Activated naive CD4-positive, alpha-beta T cell treated with anti-CD3 and anti-CD28 coated beads, Interleukin-2, amount 50 U/mL, for 24 hours (primary cell): ENCODE data around the gene KIF3B.
"Not testable (repeated sequence)": the region's sequence is repeated elsewhere in the genome, so short reads cannot be mapped to it uniquely, and the experiment has no call there.

ENCODE experiments used
- H3K27ac Mint-ChIP-seq: one replicate; pipeline ENCODE4 v1.8.0; 2021; ENCODE audit warnings: mild to moderate bottlenecking, mixed read lengths
- H3K27me3 Mint-ChIP-seq: one replicate; pipeline ENCODE4 v1.8.0; 2021; ENCODE audit warnings: mixed read lengths
- H3K36me3 Mint-ChIP-seq: one replicate; pipeline ENCODE4 v1.8.0; 2021; ENCODE audit warnings: mixed read lengths
- H3K4me1 Mint-ChIP-seq: one replicate; pipeline ENCODE4 v1.8.0; 2021; ENCODE audit warnings: mixed read lengths
- H3K4me3 Mint-ChIP-seq: one replicate; pipeline ENCODE4 v1.8.0; 2021; ENCODE audit warnings: mild to moderate bottlenecking, mixed read lengths
- H3K9me3 Mint-ChIP-seq: one replicate; pipeline ENCODE4 v1.8.0; 2021; ENCODE audit warnings: mixed read lengths

The KIF3B gene

DNA sequence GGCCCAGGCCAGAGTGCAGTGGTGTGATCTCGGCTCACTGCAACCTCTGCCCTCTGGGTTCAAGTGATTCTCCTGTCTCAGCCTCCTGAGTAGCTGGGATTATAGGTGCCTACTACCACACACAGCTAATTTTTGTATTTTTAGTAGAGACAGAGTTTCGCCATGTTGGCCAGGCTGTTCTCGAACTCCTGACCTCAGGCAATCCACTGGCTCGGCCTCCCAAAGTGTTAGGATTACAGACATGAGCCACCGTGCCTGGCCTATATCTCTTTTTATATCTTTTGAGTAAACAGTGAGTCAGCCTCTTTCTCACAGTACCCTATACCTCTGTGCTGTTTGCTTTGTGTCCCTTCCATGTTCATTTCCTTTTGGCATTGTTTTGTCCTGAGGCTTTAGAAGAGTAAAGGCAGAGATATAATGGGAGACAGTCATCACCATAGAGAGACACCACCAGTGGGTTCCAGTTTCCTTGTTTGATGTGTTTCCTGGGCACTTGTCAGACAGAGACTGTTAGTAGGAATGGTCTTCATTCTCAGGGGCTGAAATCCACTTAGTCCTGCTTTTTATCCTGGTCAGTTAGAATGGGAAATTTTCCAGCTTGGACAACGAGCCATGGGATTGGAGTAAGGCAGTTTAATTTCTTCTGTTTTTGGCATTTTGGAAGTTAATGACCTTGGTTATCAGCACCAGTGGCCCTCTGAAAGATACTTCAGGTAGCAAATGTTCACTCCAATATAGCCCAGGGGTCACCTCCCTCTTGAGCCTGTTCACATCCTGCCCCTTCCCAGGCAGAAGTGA lies 48.5 kb downstream of the KIF3B start:
- no peaks in the 10 kb centered on the region for H3K9me3 Mint-ChIP-seq
- H3K36me3 Mint-ChIP-seq = peaks cover 12% of the 10 kb centered on the region
- no peak overlapping the region for H3K27ac Mint-ChIP-seq
- no peaks in the 10 kb centered on the region for H3K27me3 Mint-ChIP-seq
- H3K4me1 Mint-ChIP-seq = peaks cover 3% of the 10 kb centered on the region
- H3K4me3 Mint-ChIP-seq = no peak overlapping the region

DNA sequence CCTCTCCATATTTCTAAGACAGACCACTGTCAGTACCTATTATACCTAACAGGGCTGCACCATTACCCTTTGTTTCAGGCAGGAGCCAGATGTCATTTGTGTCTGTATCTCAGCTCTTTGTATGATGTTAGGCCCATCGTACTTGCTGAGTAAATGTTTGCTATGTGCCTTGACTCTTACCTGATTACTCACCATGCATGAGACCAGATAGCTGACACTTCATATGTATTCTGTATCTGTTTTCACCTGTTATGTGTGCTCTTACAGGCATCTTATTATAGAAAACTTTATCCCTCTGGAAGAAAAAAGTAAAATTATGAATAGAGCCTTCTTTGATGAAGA lies 49.0 kb downstream of the KIF3B start:
- Mint-ChIP-seq H3K27me3 (no peaks in the 10 kb centered on the region), H3K36me3 (peaks cover 11% of the 10 kb centered on the region), H3K9me3 (no peaks in the 10 kb centered on the region), H3K4me3 (no peak overlapping the region), H3K27ac (no peak overlapping the region), H3K4me1 (peaks cover 3% of the 10 kb centered on the region)

DNA sequence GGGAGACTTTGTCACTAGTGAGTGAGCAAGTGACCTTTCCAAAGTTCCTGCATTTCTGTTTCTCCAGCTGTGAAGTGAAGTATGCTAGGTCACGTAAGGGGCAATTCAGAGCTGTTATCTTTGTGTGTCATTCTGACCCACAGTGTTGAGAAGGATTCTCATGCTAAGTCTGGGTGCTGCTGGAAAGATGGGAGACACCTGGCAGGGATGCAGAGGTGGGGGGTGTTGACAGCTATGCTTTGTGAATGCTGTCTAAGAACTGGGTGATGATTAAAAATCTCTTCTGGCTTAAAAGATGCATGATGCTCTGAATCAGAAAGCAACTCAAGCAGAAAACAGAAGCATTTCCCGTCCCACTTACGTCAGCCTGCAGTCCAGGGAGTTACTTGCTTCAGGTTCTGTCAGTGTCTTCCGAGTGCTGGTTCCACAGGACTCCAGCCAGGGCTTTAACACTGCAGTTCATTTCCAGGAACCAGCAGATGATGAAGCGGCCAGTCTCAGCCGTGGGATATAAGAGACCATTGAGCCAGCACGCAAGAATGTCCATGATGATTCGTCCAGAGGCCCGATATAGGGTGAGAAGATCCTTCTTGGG lies 49.7 kb downstream of the KIF3B start:
- H3K27me3 Mint-ChIP-seq = no peaks in the 10 kb centered on the region
- peak overlapping the region; percentile 51 for H3K27ac Mint-ChIP-seq
- peaks cover 7% of the 10 kb centered on the region for H3K4me1 Mint-ChIP-seq
- no peaks in the 10 kb centered on the region for H3K9me3 Mint-ChIP-seq
- H3K36me3 Mint-ChIP-seq = peaks cover 15% of the 10 kb centered on the region
- no peak overlapping the region for H3K4me3 Mint-ChIP-seq

DNA sequence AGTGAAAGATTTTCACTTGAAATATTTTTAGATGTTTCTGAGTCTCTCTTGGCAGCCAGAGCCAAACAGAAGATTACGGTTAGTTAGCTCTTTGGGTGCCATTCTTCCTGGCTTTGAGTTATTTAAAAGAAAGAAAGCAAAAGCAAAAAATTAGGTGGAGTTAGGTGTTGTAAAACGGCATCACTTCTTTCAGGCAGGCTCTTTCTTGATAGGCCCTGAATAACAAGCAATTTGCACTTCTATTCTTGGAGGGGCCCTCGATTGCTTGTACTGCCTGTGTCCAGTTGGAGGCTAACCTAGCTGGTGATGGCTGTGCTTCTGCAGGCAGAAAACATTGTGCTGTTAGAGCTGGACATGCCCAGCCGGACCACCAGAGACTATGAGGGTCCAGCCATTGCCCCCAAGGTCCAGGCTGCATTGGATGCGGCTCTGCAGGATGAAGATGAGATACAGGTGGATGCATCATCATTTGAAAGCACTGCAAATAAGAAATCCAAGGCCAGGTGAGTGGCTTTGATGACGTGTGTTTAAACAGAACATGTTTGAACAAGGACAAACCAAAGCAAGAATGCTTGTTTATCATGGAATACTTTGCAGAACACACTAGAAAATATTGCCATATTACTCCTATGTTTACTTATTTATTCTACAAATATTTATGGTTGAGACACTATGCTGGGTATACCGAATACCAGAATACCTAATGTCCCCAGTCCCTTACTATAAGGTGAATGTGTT lies 52.5 kb downstream of the KIF3B start:
- Mint-ChIP-seq H3K9me3 (no peaks in the 10 kb centered on the region), H3K36me3 (peaks cover 21% of the 10 kb centered on the region), H3K4me3 (no peak overlapping the region), H3K27ac (no peak overlapping the region), H3K27me3 (no peaks in the 10 kb centered on the region), H3K4me1 (peaks cover 28% of the 10 kb centered on the region)

DNA sequence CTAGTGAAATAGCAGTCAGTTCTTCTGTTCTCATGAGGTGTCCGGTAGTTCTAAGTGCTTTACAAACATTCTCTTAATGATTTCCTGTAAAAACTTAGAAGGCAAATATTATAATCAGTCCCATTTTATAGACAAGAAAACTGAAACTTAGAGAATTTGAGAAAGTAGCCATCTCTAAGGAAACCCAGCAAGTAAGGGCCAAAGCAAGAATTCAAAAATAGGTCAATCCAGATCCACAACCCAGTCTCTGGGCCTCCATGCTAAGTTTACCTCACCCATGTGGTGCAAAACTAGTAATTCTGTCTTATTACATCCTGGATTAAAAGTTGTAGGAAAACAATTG lies 53.1 kb downstream of the KIF3B start:
- H3K27me3 Mint-ChIP-seq = no peaks in the 10 kb centered on the region
- H3K27ac Mint-ChIP-seq = no peak overlapping the region
- H3K4me1 Mint-ChIP-seq = peaks cover 28% of the 10 kb centered on the region
- H3K4me3 Mint-ChIP-seq = no peak overlapping the region
- peaks cover 21% of the 10 kb centered on the region for H3K36me3 Mint-ChIP-seq
- H3K9me3 Mint-ChIP-seq = no peaks in the 10 kb centered on the region

DNA sequence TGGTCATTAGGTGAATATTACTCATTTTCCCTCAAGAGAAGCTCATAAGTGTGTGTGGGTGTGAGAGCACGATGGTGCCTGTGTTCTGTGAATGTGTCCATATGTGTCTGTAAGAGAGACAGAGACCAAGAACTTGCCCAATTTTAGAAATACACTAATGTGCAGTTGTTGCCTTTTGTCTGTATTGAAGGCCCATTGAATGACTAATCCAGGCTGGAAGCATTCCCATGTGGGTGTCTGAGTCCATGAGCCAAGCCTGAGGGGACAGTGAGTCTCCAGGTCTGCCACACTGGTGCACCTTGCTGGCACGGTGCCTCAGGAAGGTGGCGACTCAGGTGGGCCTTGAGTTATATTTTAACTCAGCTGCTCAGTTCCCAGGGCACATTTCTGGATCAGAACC lies 55.2 kb downstream of the KIF3B start:
- peak overlapping the region; percentile 61 for H3K27ac Mint-ChIP-seq
- no peak overlapping the region for H3K4me3 Mint-ChIP-seq
- H3K9me3 Mint-ChIP-seq = no peaks in the 10 kb centered on the region
- H3K4me1 Mint-ChIP-seq = peaks cover 31% of the 10 kb centered on the region
- H3K27me3 Mint-ChIP-seq = no peaks in the 10 kb centered on the region
- peaks cover 15% of the 10 kb centered on the region for H3K36me3 Mint-ChIP-seq

DNA sequence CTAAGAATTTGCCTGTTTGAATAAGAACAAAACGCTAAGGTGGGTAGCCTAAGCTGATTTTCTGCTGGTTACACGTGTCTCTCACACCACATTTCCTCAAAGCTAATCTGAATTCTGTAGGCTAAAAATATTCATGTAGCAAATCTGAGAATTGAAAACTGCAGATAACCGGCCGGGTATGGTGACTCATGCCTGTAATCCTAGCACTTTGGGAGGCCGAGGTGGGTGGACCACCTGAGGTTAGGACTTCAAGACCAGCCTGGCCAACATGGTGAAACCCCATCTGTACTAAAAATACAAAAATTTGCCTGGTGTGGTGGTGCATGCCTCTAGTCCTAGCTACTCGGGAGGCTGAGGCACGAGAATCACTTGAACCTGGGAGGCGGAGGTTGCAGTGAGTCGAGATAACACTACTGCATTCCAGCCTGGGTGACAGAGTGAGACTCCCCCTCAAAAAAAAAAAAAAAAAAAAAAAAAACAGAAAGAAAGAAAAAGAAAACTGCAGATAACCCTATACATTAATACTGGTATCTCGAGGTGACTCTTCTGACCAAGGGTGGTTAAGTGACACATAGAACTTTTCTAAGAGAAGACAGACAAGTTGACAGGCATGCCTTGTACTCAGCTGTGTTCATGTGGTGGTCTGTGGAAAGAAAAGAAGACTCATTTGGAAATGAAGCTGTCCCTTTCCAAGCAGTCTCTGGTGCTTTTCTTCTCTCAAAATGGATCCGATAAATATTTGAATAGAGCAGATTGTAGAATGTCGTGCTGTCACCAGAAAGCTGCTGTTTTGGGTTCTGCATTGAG lies 55.9 kb downstream of the KIF3B start:
- Mint-ChIP-seq H3K4me3 (no peak overlapping the region), H3K27me3 (no peaks in the 10 kb centered on the region), H3K27ac (peak overlapping the region; percentile 83), H3K4me1 (peaks cover 31% of the 10 kb centered on the region), H3K36me3 (peaks cover 15% of the 10 kb centered on the region), H3K9me3 (no peaks in the 10 kb centered on the region)

DNA sequence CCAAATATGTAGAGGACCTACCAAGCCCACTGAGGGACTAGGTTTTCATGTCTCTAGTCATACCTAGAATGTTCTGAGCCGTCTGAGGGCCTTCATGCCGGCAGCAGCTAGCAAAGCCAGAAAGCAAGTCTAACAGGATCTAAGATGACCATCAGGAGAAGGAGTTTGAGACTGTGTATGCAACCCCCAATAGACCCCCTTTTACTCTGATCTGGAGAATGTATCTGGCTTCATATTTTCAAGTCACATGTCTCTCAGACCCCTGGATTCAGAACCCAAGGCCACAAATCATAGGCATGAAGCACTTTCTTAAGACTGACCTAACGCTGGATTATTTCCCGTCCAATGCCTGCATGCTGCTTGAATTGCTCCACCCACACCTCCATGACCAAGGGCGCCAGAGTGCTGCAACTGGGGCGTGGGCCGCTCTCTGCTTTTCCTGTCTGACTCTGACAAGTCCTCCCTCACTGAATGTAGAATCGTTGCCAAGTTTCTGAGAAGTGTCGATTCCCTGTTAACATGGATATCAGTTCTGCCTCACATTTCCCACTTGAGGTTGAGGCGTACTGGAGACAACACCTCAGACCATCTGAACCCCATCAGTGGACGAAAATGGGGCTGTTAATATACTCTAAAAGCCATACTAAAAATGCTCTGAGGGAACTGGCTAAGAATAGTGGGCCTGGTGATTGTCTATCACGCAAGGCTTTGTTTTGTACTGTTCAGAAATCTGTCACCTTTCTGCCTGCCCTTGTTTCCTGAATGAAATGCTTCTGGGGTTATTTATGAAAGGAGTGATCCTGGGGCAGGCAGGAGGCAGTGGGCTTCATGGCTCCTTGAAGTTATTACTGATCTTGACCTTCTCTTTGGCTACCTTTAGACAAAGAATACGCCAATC lies 56.8 kb downstream of the KIF3B start:
- peaks cover 31% of the 10 kb centered on the region for H3K4me1 Mint-ChIP-seq
- no peak overlapping the region for H3K4me3 Mint-ChIP-seq
- peak overlapping the region; percentile 83 for H3K27ac Mint-ChIP-seq
- no peaks in the 10 kb centered on the region for H3K27me3 Mint-ChIP-seq
- no peaks in the 10 kb centered on the region for H3K9me3 Mint-ChIP-seq
- peaks cover 15% of the 10 kb centered on the region for H3K36me3 Mint-ChIP-seq

DNA sequence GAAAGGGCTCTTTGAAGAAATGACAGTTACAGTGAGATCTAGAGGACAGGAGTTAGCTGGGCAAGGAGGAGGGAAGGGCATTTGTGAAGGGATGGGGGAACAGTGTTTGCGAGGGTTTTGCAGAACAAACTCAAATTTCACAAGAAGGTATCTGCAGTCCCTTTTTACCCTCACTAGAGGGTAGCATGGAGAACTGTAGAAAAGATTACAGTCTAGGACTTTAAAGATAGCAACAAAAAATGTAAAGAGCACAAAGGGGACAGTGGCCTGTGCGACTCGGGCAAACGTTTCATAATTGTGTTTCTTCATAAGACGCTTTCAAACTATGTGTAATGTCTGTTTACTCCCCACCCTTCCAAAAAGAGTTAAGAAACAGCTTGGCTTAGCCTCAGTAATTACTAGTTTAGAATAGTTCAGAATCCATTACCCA lies 59.5 kb downstream of the KIF3B start:
- Mint-ChIP-seq H3K9me3 (no peaks in the 10 kb centered on the region), H3K27ac (peak overlapping the region; percentile 14), H3K4me3 (no peak overlapping the region), H3K27me3 (no peaks in the 10 kb centered on the region), H3K4me1 (peaks cover 30% of the 10 kb centered on the region), H3K36me3 (peaks cover 11% of the 10 kb centered on the region)

DNA sequence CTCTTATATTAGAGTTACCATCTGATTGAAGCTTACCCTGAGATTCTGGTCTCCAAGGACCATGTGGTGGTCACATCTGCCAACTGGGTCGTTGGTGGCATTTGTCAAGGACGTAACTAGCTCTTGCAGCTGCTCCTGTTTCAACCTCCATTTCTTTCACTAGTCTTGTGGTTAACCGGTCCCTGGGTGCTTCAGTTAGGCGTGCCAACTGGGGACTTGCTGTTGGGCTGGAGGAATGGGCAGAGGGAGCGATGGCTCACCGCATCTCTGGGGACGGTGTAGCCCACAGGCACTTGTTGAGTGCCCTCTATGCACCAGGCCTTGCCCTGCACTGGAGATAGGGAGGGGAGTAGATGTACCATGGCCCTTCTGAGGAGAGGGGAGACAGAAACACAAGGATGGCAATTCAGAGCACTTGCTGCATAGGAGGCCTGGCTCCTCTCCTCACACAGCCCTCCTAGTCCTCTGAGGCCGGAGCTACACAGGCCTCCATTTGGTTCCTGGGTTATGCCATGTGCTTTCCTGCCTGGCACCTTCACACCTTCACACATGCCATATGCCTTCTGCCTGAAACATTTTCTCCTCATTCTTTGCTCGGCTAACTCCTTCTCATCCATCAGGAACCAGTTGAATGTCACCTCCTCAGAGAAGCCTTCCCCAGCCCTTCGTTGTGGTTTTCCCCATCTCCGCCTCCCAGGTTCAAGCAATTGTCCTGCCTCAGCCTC lies 60.6 kb downstream of the KIF3B start:
- H3K4me3 Mint-ChIP-seq = no peak overlapping the region
- peaks cover 21% of the 10 kb centered on the region for H3K4me1 Mint-ChIP-seq
- no peaks in the 10 kb centered on the region for H3K27me3 Mint-ChIP-seq
- H3K36me3 Mint-ChIP-seq = peaks cover 8% of the 10 kb centered on the region
- H3K27ac Mint-ChIP-seq = peak overlapping the region; percentile 17
- no peaks in the 10 kb centered on the region for H3K9me3 Mint-ChIP-seq

DNA sequence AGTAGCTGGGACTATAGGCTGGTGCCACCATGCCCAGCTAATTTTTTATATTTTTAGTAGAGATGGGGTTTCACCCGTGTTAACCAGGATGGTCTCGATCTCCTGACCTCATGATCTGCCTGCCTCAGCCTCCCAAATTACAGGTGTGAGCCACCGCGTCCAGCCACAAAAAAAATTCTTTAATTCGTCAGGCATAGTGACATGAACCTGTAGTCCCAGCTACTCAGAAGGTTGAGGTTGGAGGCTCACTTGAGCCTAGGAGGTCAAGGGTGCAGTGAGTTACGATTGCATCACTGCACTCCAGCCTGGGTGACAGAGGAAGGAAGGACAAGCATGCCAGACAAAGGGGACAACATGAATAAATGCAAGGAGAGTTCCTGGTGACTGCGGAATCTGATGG lies 61.2 kb downstream of the KIF3B start:
- no peak overlapping the region for H3K4me3 Mint-ChIP-seq
- no peaks in the 10 kb centered on the region for H3K9me3 Mint-ChIP-seq
- H3K27me3 Mint-ChIP-seq = no peaks in the 10 kb centered on the region
- H3K27ac Mint-ChIP-seq = no peak overlapping the region
- peaks cover 6% of the 10 kb centered on the region for H3K36me3 Mint-ChIP-seq
- H3K4me1 Mint-ChIP-seq = peaks cover 17% of the 10 kb centered on the region

DNA sequence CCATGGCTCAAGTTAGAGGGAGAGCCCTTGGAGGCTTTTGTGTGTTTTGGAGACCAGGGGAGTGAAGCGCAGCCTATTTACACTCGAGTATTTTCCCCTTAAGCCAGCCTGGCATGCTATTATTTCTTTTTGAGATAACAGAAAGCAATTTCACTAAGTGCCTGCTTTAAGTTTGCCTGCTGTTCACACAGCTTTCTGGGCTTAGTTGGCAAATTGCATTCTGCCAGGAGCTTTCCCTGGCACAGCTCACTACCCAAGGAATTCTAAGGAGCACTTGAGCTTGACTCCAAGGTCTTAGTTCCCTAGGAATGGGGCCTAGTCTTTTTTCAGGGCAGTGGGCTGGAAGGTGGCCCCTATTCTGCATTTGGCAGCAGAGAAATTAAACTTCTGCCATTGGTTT lies 61.7 kb downstream of the KIF3B start:
- peaks cover 13% of the 10 kb centered on the region for H3K4me1 Mint-ChIP-seq
- no peaks in the 10 kb centered on the region for H3K9me3 Mint-ChIP-seq
- H3K4me3 Mint-ChIP-seq = no peak overlapping the region
- H3K36me3 Mint-ChIP-seq = peaks cover 4% of the 10 kb centered on the region
- no peak overlapping the region for H3K27ac Mint-ChIP-seq
- H3K27me3 Mint-ChIP-seq = no peaks in the 10 kb centered on the region

DNA sequence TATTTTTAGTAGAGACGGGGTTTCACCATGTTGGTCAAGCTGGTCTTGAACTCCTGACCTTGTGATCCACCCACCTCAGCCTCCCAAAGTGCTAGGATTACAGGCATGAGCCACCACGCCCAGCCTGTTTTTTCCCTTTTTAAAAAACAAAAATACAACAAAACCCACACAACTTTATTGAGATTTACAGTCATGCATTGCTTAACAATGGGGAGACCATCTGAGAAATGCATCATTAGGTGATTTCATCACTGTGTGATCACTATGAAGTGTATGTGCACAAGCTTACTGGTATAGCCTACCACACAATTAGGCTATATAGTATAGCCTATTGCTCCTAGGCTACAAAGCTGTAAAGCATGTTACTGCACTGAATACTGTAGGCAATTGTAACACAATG lies 63.6 kb downstream of the KIF3B start:
- not testable (repeated sequence) for H3K36me3 Mint-ChIP-seq, H3K9me3 Mint-ChIP-seq, H3K4me1 Mint-ChIP-seq, H3K27me3 Mint-ChIP-seq, H3K4me3 Mint-ChIP-seq, H3K27ac Mint-ChIP-seq

DNA sequence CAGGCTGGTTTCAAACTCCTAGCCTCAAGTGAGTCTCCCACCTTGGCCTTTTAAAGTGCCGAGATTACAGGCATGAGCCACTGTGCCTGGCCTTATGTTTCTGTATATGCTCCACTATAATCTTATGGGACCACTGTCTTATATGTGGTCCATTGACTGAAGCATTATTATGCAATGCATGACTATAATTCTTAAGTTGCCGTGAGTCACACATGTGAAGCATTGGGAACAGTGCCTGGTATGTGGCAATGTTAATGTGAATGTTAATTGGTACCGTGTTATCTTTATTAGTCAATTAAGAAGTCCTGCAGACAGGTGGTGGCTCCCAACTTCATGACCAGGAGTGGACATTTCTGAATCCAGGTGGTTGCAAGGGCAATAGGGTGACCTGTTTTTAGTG lies 66.0 kb downstream of the KIF3B start:
- H3K36me3 Mint-ChIP-seq = peaks cover 4% of the 10 kb centered on the region
- peaks cover 3% of the 10 kb centered on the region for H3K4me1 Mint-ChIP-seq
- no peak overlapping the region for H3K4me3 Mint-ChIP-seq
- no peaks in the 10 kb centered on the region for H3K9me3 Mint-ChIP-seq
- H3K27me3 Mint-ChIP-seq = no peaks in the 10 kb centered on the region
- H3K27ac Mint-ChIP-seq = no peak overlapping the region
